GM10248 (cell line): ENCODE data around the gene SLC35E3.
"Not testable (repeated sequence)": the region's sequence is repeated elsewhere in the genome, so short reads cannot be mapped to it uniquely, and the experiment has no call there.

ENCODE experiments used
- CTCF ChIA-PET: fragments of 300-600 bp; sonication (Branson Sonifier 250); formaldehyde crosslinking; extraction: SDS; loops from one replicate; lab custom pipeline; 2021; ENCODE audit warnings: antibody characterized with exemption; lab: Yijun Ruan, JAX
- POLR2A ChIA-PET: fragments of 350-650 bp; sonication (Branson Sonifier 250); formaldehyde crosslinking; extraction: SDS; loops from one replicate; lab custom pipeline; 2020; ENCODE audit warnings: antibody characterized with exemption; lab: Yijun Ruan, JAX
- DNase-seq: peaks from one replicate; pipeline ENCODE4 v3.0.0; 2012; ENCODE audit errors: extremely low spot score
- CTCF ChIP-seq: IDR thresholded peaks from 2 replicates; pipeline ENCODE4 v1.5.1; 2012; ENCODE audit warnings: mild to moderate bottlenecking, low read depth; ENCODE audit errors: extremely low read depth, missing control alignments, control extremely low read depth

SLC35E3 gene

GRCh38 chr12:68803948-68804656 is 58.1 kb downstream of the SLC35E3 start:
- ChIA-PET CTCF (interaction anchor here (1.1 to 1.3 kb wide), 2 partner anchors 11 to 17 kb away, joined by 3 read pairs; no protein-coding TSS in a partner anchor), POLR2A (no interaction called here)
- no peak for DNase-seq
- TF ChIP-seq CTCF = no peak

GRCh38 chr12:68804657-68805591 is 58.9 kb downstream of the SLC35E3 start:
- TF ChIP-seq CTCF = no peak
- ChIA-PET POLR2A (no interaction called here), CTCF (no interaction called here)
- DNase-seq = no peak

GRCh38 chr12:68805592-68806120 is 59.7 kb downstream of the SLC35E3 start:
- DNase-seq = no peak
- ChIA-PET CTCF (no interaction called here), POLR2A (no interaction called here)
- TF ChIP-seq CTCF = no peak

- POLR2A ChIA-PET = interaction anchor here (0.6 to 2.8 kb wide), 5 partner anchors 11 to 367 kb away, joined by 3 to 19 read pairs (median 6); partner anchors contain the start of gene SLC35E3
- CTCF ChIA-PET = interaction anchor here (0.7 to 2.5 kb wide), 8 partner anchors 8 to 583 kb away, joined by 3 to 26 read pairs (median 5); no protein-coding TSS in a partner anchor
- no peak for TF ChIP-seq CTCF
- DNase-seq = no peak
These were observed 60.7 kb downstream of the SLC35E3 start for GRCh38 chr12:68806488-68807237.

GRCh38 chr12:68807274-68807575 is 61.2 kb downstream of the SLC35E3 start:
- CTCF ChIA-PET = interaction anchor here (0.7 to 2.5 kb wide), 16 partner anchors 8 to 584 kb away, joined by 3 to 26 read pairs (median 4); no protein-coding TSS in a partner anchor
- POLR2A ChIA-PET = interaction anchor here (0.6 to 2.8 kb wide), 10 partner anchors 10 to 366 kb away, joined by 3 to 19 read pairs (median 4); partner anchors contain the start of genes RAP1B and SLC35E3
- DNase-seq = not testable (repeated sequence)

GRCh38 chr12:68807576-68808387 is 61.8 kb downstream of the SLC35E3 start, which contains the start of gene MDM2:
TSS of gene MDM2 (plus strand) at chr12:68808177. CDS start at chr12:68808478, 301 bp downstream.
- ChIA-PET POLR2A (interaction anchor here (0.6 to 2.8 kb wide), 11 partner anchors 9 to 198 kb away, joined by 3 to 19 read pairs (median 4); partner anchors contain the start of genes RAP1B and SLC35E3), CTCF (interaction anchor here (0.7 to 2.5 kb wide), 16 partner anchors 9 to 584 kb away, joined by 3 to 26 read pairs (median 4); no protein-coding TSS in a partner anchor)
- DNase-seq = peak; percentile 96
- peak; percentile 77 for TF ChIP-seq CTCF
